AG09309 (cell line): Measurements from ENCODE around the gene GPN3.
"Not testable (repeated sequence)": the region's sequence is repeated elsewhere in the genome, so short reads cannot be mapped to it uniquely, and the experiment has no call there.

Source experiments
- DNase-seq: peaks from one replicate; pipeline ENCODE4 v3.0.0-alpha.2; 2010; ENCODE audit warnings: low read depth
- H3K4me3 ChIP-seq: 2 replicates; pipeline ENCODE4 v1.5.1; 2011; ENCODE audit warnings: mild to moderate bottlenecking, low read depth, low read length, moderate library complexity; ENCODE audit not compliant: control insufficient read depth
- TF ChIP-seq, protein P1 (sequence below): IDR thresholded peaks from 2 replicates; pipeline ENCODE4 v1.5.1; 2011; ENCODE audit warnings: mild to moderate bottlenecking, low read depth, low read length, inconsistent platforms; ENCODE audit not compliant: insufficient read depth, control insufficient read depth; ENCODE audit errors: missing control alignments

Gene GPN3

GRCh38 chr12:110466791-110467190, 1.3 kb downstream of the GPN3 start:
- DNase-seq = no peak
- TF ChIP-seq, protein P1, sequence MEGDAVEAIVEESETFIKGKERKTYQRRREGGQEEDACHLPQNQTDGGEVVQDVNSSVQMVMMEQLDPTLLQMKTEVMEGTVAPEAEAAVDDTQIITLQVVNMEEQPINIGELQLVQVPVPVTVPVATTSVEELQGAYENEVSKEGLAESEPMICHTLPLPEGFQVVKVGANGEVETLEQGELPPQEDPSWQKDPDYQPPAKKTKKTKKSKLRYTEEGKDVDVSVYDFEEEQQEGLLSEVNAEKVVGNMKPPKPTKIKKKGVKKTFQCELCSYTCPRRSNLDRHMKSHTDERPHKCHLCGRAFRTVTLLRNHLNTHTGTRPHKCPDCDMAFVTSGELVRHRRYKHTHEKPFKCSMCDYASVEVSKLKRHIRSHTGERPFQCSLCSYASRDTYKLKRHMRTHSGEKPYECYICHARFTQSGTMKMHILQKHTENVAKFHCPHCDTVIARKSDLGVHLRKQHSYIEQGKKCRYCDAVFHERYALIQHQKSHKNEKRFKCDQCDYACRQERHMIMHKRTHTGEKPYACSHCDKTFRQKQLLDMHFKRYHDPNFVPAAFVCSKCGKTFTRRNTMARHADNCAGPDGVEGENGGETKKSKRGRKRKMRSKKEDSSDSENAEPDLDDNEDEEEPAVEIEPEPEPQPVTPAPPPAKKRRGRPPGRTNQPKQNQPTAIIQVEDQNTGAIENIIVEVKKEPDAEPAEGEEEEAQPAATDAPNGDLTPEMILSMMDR = no peak
- no peak overlapping the region; the same call in 1 of the 2 replicates for H3K4me3 ChIP-seq

DNA sequence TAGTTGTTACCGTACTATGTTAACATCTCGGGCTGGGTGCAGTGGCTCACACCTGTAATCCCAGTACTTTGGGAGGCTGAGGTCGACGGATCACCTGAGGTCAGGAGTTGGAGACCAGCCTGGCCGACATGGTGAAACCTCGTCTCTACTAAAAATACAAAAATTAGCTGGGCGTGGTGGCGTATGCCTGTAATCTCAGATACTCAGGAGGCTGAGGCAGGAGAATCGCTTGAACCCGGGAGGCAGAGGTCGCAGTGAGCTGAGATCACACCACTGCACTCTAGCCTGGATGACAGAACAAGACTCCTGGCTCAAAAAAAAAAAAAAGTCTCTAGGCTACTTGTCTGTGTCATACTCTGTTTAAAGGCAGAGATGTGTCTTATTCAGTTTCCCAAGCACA, 2.3 kb downstream of the GPN3 start:
- not testable (repeated sequence) for DNase-seq, H3K4me3 ChIP-seq

DNA sequence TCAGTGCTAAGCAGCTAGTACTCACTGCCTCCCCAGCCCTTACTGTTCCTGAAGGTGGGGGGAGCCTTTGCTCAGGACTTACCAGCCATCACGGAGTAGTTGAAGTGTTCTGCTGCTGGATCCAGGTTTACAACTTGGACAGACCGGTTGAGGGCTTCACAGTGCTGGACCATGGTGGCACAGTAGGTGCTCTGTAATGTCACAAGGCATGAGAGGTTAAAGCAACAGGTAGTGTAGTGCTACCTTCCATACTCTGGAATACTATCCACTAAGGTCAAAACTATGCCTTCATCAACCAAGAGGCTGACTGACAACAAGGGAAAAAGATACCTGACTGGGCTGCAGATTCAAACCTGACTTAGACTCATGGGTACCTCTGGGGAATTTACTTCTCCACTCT, 3.0 kb downstream of the GPN3 start:
- DNase-seq = no peak
- H3K4me3 ChIP-seq = no peak overlapping the region
- TF ChIP-seq, protein P1 = no peak

- not testable (repeated sequence) for H3K4me3 ChIP-seq, DNase-seq
These were observed 6.9 kb downstream of the GPN3 start for GRCh38 chr12:110461189-110461588.

GRCh38 chr12:110458756-110459155, 9.3 kb downstream of the GPN3 start:
- H3K4me3 ChIP-seq = no peak overlapping the region
- no peak for DNase-seq
- TF ChIP-seq, protein P1 = no peak

DNA sequence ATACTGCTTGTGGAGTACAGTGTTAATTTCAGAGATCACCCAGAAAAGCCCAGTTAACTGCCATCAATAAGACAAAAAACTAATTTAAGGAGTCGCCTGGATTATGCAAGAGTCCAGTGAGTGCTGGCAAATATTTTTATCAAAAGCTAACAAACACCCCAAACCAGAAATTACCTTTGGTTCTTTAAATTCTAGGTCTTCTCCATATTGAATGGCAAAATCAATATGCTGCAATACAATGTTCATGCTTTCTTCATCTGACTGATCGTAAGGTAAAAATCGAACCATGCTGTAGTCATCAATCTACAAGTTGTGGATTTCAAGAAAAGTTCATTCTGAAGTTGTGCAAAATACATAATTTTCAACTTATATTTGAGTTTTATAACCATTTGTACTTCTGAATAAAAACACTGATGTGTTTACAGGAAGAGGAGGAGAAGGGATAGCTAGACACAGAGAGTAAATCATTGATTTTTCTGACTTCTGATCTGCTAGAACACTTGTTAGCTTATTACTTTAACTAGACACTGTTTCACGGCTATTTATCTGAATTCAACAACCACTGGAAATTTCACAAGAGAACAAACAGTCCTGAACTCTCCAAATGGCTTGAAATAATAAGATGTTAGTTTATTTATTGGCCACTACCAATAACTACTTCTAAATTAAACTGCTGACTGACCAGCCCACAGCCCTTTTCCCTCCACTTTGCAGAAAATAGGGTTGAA, 14.3 kb downstream of the GPN3 start:
- TF ChIP-seq, protein P1 = no peak
- DNase-seq = no peak
- H3K4me3 ChIP-seq = no peak overlapping the region

GRCh38 chr12:110451263-110451662, 16.8 kb downstream of the GPN3 start:
- TF ChIP-seq, protein P1 = no peak
- no peak for DNase-seq
- no peak overlapping the region for H3K4me3 ChIP-seq
